SK-N-SH treated with all-trans-retinoic acid at 6 μM for 48 hours (cell line): ENCODE results near the gene WNT1.

ENCODE experiments used
- ATAC-seq: fragments of 200-7000 bp; cut with Tn5 transposase; 3 replicates; pipeline ENCODE4 v1.9.1; 2020; ENCODE audit warnings: mild to moderate bottlenecking, moderate library complexity
- ARNTL ChIP-seq: fragments of 450-650 bp; formaldehyde crosslinking; IDR thresholded peaks from 2 replicates; pipeline ENCODE4 v1.5.0; 2020; ENCODE audit warnings: low read depth, mild to moderate bottlenecking, moderate library complexity, borderline replicate concordance
- BACH2 ChIP-seq: fragments of 250-450 bp; sonication (Bioruptor Pico); IDR thresholded peaks from 2 replicates; pipeline ENCODE4 v1.9.0; 2021; ENCODE audit warnings: mild to moderate bottlenecking, borderline replicate concordance
- CREB5 ChIP-seq: fragments of 250-450 bp; sonication (Bioruptor Pico); IDR thresholded peaks from 2 replicates; pipeline ENCODE4 v1.5.1; 2020; ENCODE audit warnings: low read depth, mild to moderate bottlenecking, moderate library complexity
- CSDC2 ChIP-seq: fragments of 250-450 bp; sonication (Bioruptor Pico); IDR thresholded peaks from 2 replicates; pipeline ENCODE4 v1.5.0; 2020; ENCODE audit warnings: mild to moderate bottlenecking, moderate library complexity
- CSRNP3 ChIP-seq: fragments of 250-450 bp; sonication (Bioruptor Pico); IDR thresholded peaks from 2 replicates; pipeline ENCODE4 v1.5.1; 2021; ENCODE audit warnings: mild to moderate bottlenecking, moderate library complexity
- ESRRG ChIP-seq: fragments of 250-450 bp; sonication (Bioruptor Pico); IDR thresholded peaks from 2 replicates; pipeline ENCODE4 v1.6.1; 2021; ENCODE audit warnings: mild to moderate bottlenecking
- GLIS3 ChIP-seq: fragments of 250-450 bp; sonication (Bioruptor Pico); IDR thresholded peaks from 2 replicates; pipeline ENCODE4 v1.5.0; 2020; ENCODE audit warnings: mild to moderate bottlenecking, moderate library complexity
- OSR1 ChIP-seq: fragments of 250-450 bp; sonication (Bioruptor Pico); IDR thresholded peaks from 2 replicates; pipeline ENCODE4 v1.8.0; 2022; ENCODE audit warnings: moderate library complexity, mild to moderate bottlenecking, inconsistent platforms
- POU6F1 ChIP-seq: fragments of 250-450 bp; sonication (Bioruptor Pico); IDR thresholded peaks from 2 replicates; pipeline ENCODE4 v1.8.0; 2021; ENCODE audit warnings: low read depth, mild to moderate bottlenecking, moderate library complexity, borderline replicate concordance
- PPARA ChIP-seq: fragments of 250-450 bp; sonication (Bioruptor Pico); IDR thresholded peaks from 2 replicates; pipeline ENCODE4 v1.5.0; 2020; ENCODE audit warnings: mild to moderate bottlenecking, borderline replicate concordance
- RARB ChIP-seq: fragments of 250-450 bp; sonication (Bioruptor Pico); IDR thresholded peaks from 2 replicates; pipeline ENCODE4 v1.8.0; 2021; ENCODE audit warnings: mild to moderate bottlenecking, moderate library complexity
- TCF4 ChIP-seq: fragments of 250-450 bp; sonication (Bioruptor Pico); IDR thresholded peaks from 2 replicates; pipeline ENCODE4 v1.8.0; 2021; ENCODE audit warnings: mild to moderate bottlenecking, moderate library complexity, borderline replicate concordance
- TOX ChIP-seq: fragments of 250-450 bp; sonication (Bioruptor Pico); IDR thresholded peaks from 2 replicates; pipeline ENCODE4 v1.8.0; 2021; ENCODE audit warnings: mild to moderate bottlenecking, moderate library complexity, borderline replicate concordance
- TSHZ2 ChIP-seq: fragments of 250-450 bp; sonication (Bioruptor Pico); IDR thresholded peaks from 2 replicates; pipeline ENCODE4 v1.5.0; 2020; ENCODE audit warnings: mild to moderate bottlenecking, moderate library complexity
- ZC3H10 ChIP-seq: fragments of 250-450 bp; sonication (Bioruptor Pico); IDR thresholded peaks from 2 replicates; pipeline ENCODE4 v1.5.1; 2021; ENCODE audit warnings: mild to moderate bottlenecking, moderate library complexity
- ZFP3 ChIP-seq: fragments of 250-450 bp; sonication (Bioruptor Pico); IDR thresholded peaks from 2 replicates; pipeline ENCODE4 v1.5.0; 2020; ENCODE audit warnings: mild to moderate bottlenecking, moderate library complexity
- ZFP30 ChIP-seq: fragments of 450-650 bp; formaldehyde crosslinking; IDR thresholded peaks from 2 replicates; pipeline ENCODE4 v1.5.0; 2022; ENCODE audit warnings: mild to moderate bottlenecking, moderate library complexity
- ZNF565 ChIP-seq: fragments of 450-650 bp; formaldehyde crosslinking; conservative IDR thresholded peaks from 2 replicates; pipeline ENCODE4 v1.5.0; 2020; ENCODE audit warnings: low read depth, mild to moderate bottlenecking, moderate library complexity
- ZNF70 ChIP-seq: fragments of 450-650 bp; formaldehyde crosslinking; IDR thresholded peaks from 2 replicates; pipeline ENCODE4 v1.5.0; 2020; ENCODE audit warnings: mild to moderate bottlenecking, moderate library complexity
- ZNF8 ChIP-seq: fragments of 450-650 bp; formaldehyde crosslinking; IDR thresholded peaks from 2 replicates; pipeline ENCODE4 v1.5.0; 2020; ENCODE audit warnings: mild to moderate bottlenecking, moderate library complexity

The WNT1 gene

GRCh38 chr12:48982397-48983080 is 4.4 kb downstream of the WNT1 start:
- no peak for ATAC-seq
- TF ChIP-seq ZC3H10 (CRISPR knock-in tag) (no peak), ZFP30 (CRISPR knock-in tag) (no peak), RARB (CRISPR knock-in tag) (no peak), BACH2 (CRISPR knock-in tag) (no peak), OSR1 (CRISPR knock-in tag) (no peak), TSHZ2 (no peak), POU6F1 (CRISPR knock-in tag) (no peak), ZNF70 (no peak), ESRRG (CRISPR knock-in tag) (no peak), PPARA (CRISPR knock-in tag) (no peak), TCF4 (no peak), ARNTL (no peak), ZNF8 (no peak), ZFP3 (no peak), ZNF565 (CRISPR knock-in tag) (no peak), TOX (CRISPR knock-in tag) (no peak), CSDC2 (CRISPR knock-in tag) (no peak), CREB5 (CRISPR knock-in tag) (no peak), GLIS3 (CRISPR knock-in tag) (no peak)

- TF ChIP-seq ZC3H10 (CRISPR knock-in tag), result no peak
- no peak for ATAC-seq
These were observed 7.4 kb downstream of the WNT1 start for GRCh38 chr12:48985475-48985897.

- TF ChIP-seq PPARA (CRISPR knock-in tag), result no peak
- no peak for TF ChIP-seq CSRNP3 (CRISPR knock-in tag)
- no peak for TF ChIP-seq ZFP3
- TF ChIP-seq POU6F1 (CRISPR knock-in tag), result no peak
- no peak for TF ChIP-seq TSHZ2
- no peak for TF ChIP-seq ESRRG (CRISPR knock-in tag)
- no peak for TF ChIP-seq ZFP30 (CRISPR knock-in tag)
- no peak for TF ChIP-seq ZNF565 (CRISPR knock-in tag)
- TF ChIP-seq RARB (CRISPR knock-in tag), result no peak
- no peak for TF ChIP-seq ARNTL
- no peak for TF ChIP-seq CSDC2 (CRISPR knock-in tag)
- no peak for TF ChIP-seq BACH2 (CRISPR knock-in tag)
- no peak for TF ChIP-seq CREB5 (CRISPR knock-in tag)
- no peak for TF ChIP-seq GLIS3 (CRISPR knock-in tag)
- TF ChIP-seq ZC3H10 (CRISPR knock-in tag), result no peak
- no peak for TF ChIP-seq TOX (CRISPR knock-in tag)
- no peak for TF ChIP-seq ZNF8
- no peak for ATAC-seq
These were observed 7.8 kb downstream of the WNT1 start for GRCh38 chr12:48985901-48986300.
